NOMO-1 treated with dmso at 0.1 percent for 144 hours (cell line): ENCODE measurements around the gene MAEL.

Experiments
- DNase-seq: peaks from one replicate; lab custom pipeline; 2025; ENCODE audit not compliant: unreplicated experiment; lab: John Stamatoyannopoulos, UW

The MAEL gene

GRCh38 chr1:166988974-166989515 lies at the start of gene MAEL:
TSS of gene MAEL (plus strand) at chr1:166989280. CDS start at chr1:166989353, 73 bp downstream.
- no peak for DNase-seq

- DNase-seq = no peak
Observed at GRCh38 chr1:166939741-166940375, 49.2 kb upstream of the MAEL start.

GRCh38 chr1:166944186-166944967 lies 44.7 kb upstream of the MAEL start:
- no peak for DNase-seq

- no peak for DNase-seq
Observed at GRCh38 chr1:166947398-166948043, 41.6 kb upstream of the MAEL start.

GRCh38 chr1:166948856-166949350 lies 40.2 kb upstream of the MAEL start:
- DNase-seq = no peak

- DNase-seq = no peak
Observed at GRCh38 chr1:166950156-166950555, 38.9 kb upstream of the MAEL start.

GRCh38 chr1:166951050-166951449 lies 38.0 kb upstream of the MAEL start:
- no peak for DNase-seq

GRCh38 chr1:166952002-166952746 lies 36.9 kb upstream of the MAEL start:
- no peak for DNase-seq

GRCh38 chr1:166953491-166953890 lies 35.6 kb upstream of the MAEL start:
- no peak for DNase-seq

- no peak for DNase-seq
Observed at GRCh38 chr1:166956057-166956850, 32.8 kb upstream of the MAEL start.

- DNase-seq = no peak
Observed at GRCh38 chr1:166956872-166957271, 32.2 kb upstream of the MAEL start.

GRCh38 chr1:166960858-166961474 lies 28.1 kb upstream of the MAEL start:
- DNase-seq = no peak

- DNase-seq = no peak
Observed at GRCh38 chr1:166969074-166969677, 19.9 kb upstream of the MAEL start.

GRCh38 chr1:166971252-166971651 lies 17.8 kb upstream of the MAEL start:
- no peak for DNase-seq

- DNase-seq = no peak
Observed at GRCh38 chr1:166972193-166972592, 16.9 kb upstream of the MAEL start.

- no peak for DNase-seq
Observed at GRCh38 chr1:166972826-166973225, 16.3 kb upstream of the MAEL start.

GRCh38 chr1:166974647-166975345 lies 14.3 kb upstream of the MAEL start:
- no peak for DNase-seq

- DNase-seq = no peak
Observed at GRCh38 chr1:166975361-166976129, 13.5 kb upstream of the MAEL start, which contains the start of gene ILDR2. TSS of gene ILDR2 (minus strand) at chr1:166975540. CDS start at chr1:166975268, 272 bp downstream.
